HG03025 (cell line): Measurements from ENCODE around the gene IL5RA.

Experiments used
- ATAC-seq: cut with Tn5 transposase; IDR thresholded peaks from one replicate; pipeline ENCODE4 v1.9.1; 2021; ENCODE audit warnings: mild to moderate bottlenecking, moderate library complexity; ENCODE audit not compliant: unreplicated experiment, low FRiP score

The IL5RA gene

GRCh38 chr3:3109407-3110298, 521 bp downstream of the IL5RA start:
- ATAC-seq: peak; percentile 55

GRCh38 chr3:3107858-3108257, 2.3 kb downstream of the IL5RA start:
- no peak for ATAC-seq

GRCh38 chr3:3107181-3107580, 3.0 kb downstream of the IL5RA start:
- no peak for ATAC-seq

GRCh38 chr3:3105815-3106214, 4.4 kb downstream of the IL5RA start:
- ATAC-seq: no peak

- no peak for ATAC-seq
Observed at GRCh38 chr3:3105246-3105645, 4.9 kb downstream of the IL5RA start.

- ATAC-seq: no peak
Observed at GRCh38 chr3:3102751-3103150, 7.4 kb downstream of the IL5RA start.

- ATAC-seq: peak; percentile 60
Observed at GRCh38 chr3:3101660-3102458, 8.3 kb downstream of the IL5RA start.

- peak; percentile 54 for ATAC-seq
Observed at GRCh38 chr3:3097958-3098357, 12.2 kb downstream of the IL5RA start.

- ATAC-seq: peak; percentile 99
Observed at GRCh38 chr3:3089017-3089416, 21.2 kb downstream of the IL5RA start.

GRCh38 chr3:3087716-3088465, 22.3 kb downstream of the IL5RA start:
- no peak for ATAC-seq

GRCh38 chr3:3087279-3087678, 22.9 kb downstream of the IL5RA start:
- no peak for ATAC-seq

- no peak for ATAC-seq
Observed at GRCh38 chr3:3086239-3086638, 23.9 kb downstream of the IL5RA start.

- ATAC-seq: peak; percentile 27
Observed at GRCh38 chr3:3085782-3086181, 24.4 kb downstream of the IL5RA start.

GRCh38 chr3:3084890-3085289, 25.3 kb downstream of the IL5RA start:
- no peak for ATAC-seq

GRCh38 chr3:3082234-3082924, 27.8 kb downstream of the IL5RA start:
- peak; percentile 78 for ATAC-seq

- ATAC-seq: peak; percentile 33
Observed at GRCh38 chr3:3081381-3082233, 28.6 kb downstream of the IL5RA start.

- no peak for ATAC-seq
Observed at GRCh38 chr3:3080309-3080708, 29.9 kb downstream of the IL5RA start.

GRCh38 chr3:3074551-3075257, 35.5 kb downstream of the IL5RA start:
- ATAC-seq: no peak

- no peak for ATAC-seq
Observed at GRCh38 chr3:3071136-3071535, 39.0 kb downstream of the IL5RA start.
